Subcutaneous abdominal adipose tissue (tissue), 5 donors: ENCODE measurements around the gene FBXW8.

Source experiments
- H3K27ac ChIP-seq: one replicate; pipeline ENCODE4 v1.7.0; 2013; ENCODE audit warnings: low read depth, mild to moderate bottlenecking, inconsistent platforms, low read length, moderate library complexity
- H3K27me3 ChIP-seq, 5 donors: one replicate each; pipeline ENCODE4 v1.7.0; 2013; ENCODE audit warnings: low read length in 5 of 5, inconsistent platforms in 1 of 5; ENCODE audit not compliant: control insufficient read depth in 5 of 5, insufficient read depth in 4 of 5
- H3K36me3 ChIP-seq, 5 donors: one replicate each; pipeline ENCODE4 v1.7.0; 2013; ENCODE audit warnings: low read length in 5 of 5; ENCODE audit not compliant: control insufficient read depth in 5 of 5, insufficient read depth in 5 of 5
- H3K4me1 ChIP-seq, 5 donors: one replicate each; pipeline ENCODE4 v1.7.0; 2013; ENCODE audit warnings: low read length in 5 of 5, mild to moderate bottlenecking in 3 of 5, moderate library complexity in 1 of 5; ENCODE audit not compliant: control insufficient read depth in 5 of 5, insufficient read depth in 5 of 5
- H3K4me3 ChIP-seq, 5 donors: one replicate each; pipeline ENCODE4 v1.7.0; 2013; ENCODE audit warnings: low read length in 5 of 5, low read depth in 1 of 5
- H3K9ac ChIP-seq, 5 donors: one replicate each; pipeline ENCODE4 v1.7.0; 2013; ENCODE audit warnings: low read length in 5 of 5, mild to moderate bottlenecking in 4 of 5, moderate library complexity in 3 of 5
- H3K9me3 ChIP-seq, 5 donors: one replicate each; pipeline ENCODE4 v1.7.0; 2013; ENCODE audit warnings: low read length in 5 of 5; ENCODE audit not compliant: control insufficient read depth in 5 of 5
- donor health status: healthy.
- donor health status: healthy.
- donor health status: healthy.
- donor health status: healthy.
- donor health status: healthy.

The FBXW8 gene

DNA sequence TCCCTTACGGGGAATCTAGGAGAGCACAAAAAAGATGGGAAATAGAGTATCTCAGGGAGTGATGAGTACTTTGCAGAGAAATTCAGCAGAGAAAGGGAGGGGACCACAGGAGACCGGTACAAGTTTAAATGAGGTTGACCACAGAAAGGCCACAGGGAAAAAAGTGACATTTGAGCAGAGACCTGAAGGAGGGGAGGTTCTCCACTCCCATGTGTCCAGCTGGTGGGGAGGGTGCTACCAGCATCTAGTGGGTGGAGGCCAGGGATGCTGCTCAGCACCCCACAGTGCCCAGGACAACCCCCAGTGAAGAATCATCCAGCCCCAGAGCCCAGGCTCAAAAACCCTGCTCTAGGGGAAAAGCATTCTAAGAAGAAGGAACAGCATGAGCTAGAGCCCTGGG lies 153.8 kb downstream of the FBXW8 start:
- H3K27ac ChIP-seq = no peak overlapping the region
- peaks cover 0 to 24% (median 3%) of the 10 kb centered on the region in 5 donors for H3K4me1 ChIP-seq
- H3K27me3 ChIP-seq = peaks cover 0 to 14% (median 8%) of the 10 kb centered on the region in 5 donors
- H3K9ac ChIP-seq = no peak overlapping the region
- H3K4me3 ChIP-seq = no peak overlapping the region
- H3K9me3 ChIP-seq = no peaks in the 10 kb centered on the region
- no peaks in the 10 kb centered on the region for H3K36me3 ChIP-seq

- H3K9ac ChIP-seq = no peak overlapping the region
Observed at GRCh38 chr12:117067016-117067415, 156.3 kb downstream of the FBXW8 start.

DNA sequence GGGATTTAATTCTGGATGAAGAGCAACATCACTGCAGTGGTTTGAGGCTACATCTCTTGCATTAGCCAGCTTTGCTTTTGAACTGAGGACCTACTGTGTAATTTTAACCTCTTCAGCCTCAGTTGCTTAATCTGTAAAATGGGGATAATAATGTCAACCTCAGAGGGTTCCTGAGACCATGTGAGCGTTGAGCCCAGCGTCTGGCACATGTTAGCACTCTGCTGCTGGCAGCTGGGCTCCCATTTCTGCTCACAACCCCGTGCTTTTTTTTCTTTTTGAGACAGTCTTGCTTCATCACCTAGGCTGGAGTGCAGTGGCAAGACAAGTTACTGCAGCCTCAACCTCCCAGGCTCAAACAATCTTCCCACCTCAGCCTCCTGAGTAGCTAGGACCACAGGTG lies 156.9 kb downstream of the FBXW8 start:
- Histone ChIP-seq H3K27me3 (peaks cover 0 to 7% (median 4%) of the 10 kb centered on the region in 5 donors), H3K27ac (no peak overlapping the region), H3K4me3 (no peak overlapping the region), H3K9me3 (no peaks in the 10 kb centered on the region), H3K36me3 (no peaks in the 10 kb centered on the region), H3K4me1 (peaks cover 0 to 21% (median 6%) of the 10 kb centered on the region in 5 donors), H3K9ac (no peak overlapping the region)

More at GRCh38 chr12:117067016-117067415, 156.3 kb downstream of the FBXW8 start:
- no peaks in the 10 kb centered on the region for H3K9me3 ChIP-seq
- no peak overlapping the region for H3K27ac ChIP-seq
- no peak overlapping the region for H3K4me3 ChIP-seq
- H3K4me1 ChIP-seq = peaks cover 0 to 24% (median 7%) of the 10 kb centered on the region in 5 donors
- no peaks in the 10 kb centered on the region for H3K36me3 ChIP-seq
- H3K27me3 ChIP-seq = peaks cover 0 to 7% (median 4%) of the 10 kb centered on the region in 5 donors

GRCh38 chr12:117068492-117068891 lies 157.7 kb downstream of the FBXW8 start:
- H3K27me3 ChIP-seq = peaks cover 0 to 8% (median 0%) of the 10 kb centered on the region in 5 donors
- no peaks in the 10 kb centered on the region for H3K9me3 ChIP-seq
- H3K4me1 ChIP-seq = peaks cover 0 to 15% (median 4%) of the 10 kb centered on the region in 5 donors
- no peaks in the 10 kb centered on the region for H3K36me3 ChIP-seq
- H3K9ac ChIP-seq = no peak overlapping the region
- H3K27ac ChIP-seq = no peak overlapping the region
- H3K4me3 ChIP-seq = no peak overlapping the region

GRCh38 chr12:117069101-117069797 lies 158.5 kb downstream of the FBXW8 start:
- no peak overlapping the region for H3K27ac ChIP-seq
- H3K36me3 ChIP-seq = no peaks in the 10 kb centered on the region
- H3K4me3 ChIP-seq = no peak overlapping the region
- H3K27me3 ChIP-seq = peaks cover 0 to 8% (median 0%) of the 10 kb centered on the region in 5 donors
- H3K9me3 ChIP-seq = no peaks in the 10 kb centered on the region
- H3K9ac ChIP-seq = no peak overlapping the region
- H3K4me1 ChIP-seq = peaks cover 0 to 9% (median 4%) of the 10 kb centered on the region in 5 donors

DNA sequence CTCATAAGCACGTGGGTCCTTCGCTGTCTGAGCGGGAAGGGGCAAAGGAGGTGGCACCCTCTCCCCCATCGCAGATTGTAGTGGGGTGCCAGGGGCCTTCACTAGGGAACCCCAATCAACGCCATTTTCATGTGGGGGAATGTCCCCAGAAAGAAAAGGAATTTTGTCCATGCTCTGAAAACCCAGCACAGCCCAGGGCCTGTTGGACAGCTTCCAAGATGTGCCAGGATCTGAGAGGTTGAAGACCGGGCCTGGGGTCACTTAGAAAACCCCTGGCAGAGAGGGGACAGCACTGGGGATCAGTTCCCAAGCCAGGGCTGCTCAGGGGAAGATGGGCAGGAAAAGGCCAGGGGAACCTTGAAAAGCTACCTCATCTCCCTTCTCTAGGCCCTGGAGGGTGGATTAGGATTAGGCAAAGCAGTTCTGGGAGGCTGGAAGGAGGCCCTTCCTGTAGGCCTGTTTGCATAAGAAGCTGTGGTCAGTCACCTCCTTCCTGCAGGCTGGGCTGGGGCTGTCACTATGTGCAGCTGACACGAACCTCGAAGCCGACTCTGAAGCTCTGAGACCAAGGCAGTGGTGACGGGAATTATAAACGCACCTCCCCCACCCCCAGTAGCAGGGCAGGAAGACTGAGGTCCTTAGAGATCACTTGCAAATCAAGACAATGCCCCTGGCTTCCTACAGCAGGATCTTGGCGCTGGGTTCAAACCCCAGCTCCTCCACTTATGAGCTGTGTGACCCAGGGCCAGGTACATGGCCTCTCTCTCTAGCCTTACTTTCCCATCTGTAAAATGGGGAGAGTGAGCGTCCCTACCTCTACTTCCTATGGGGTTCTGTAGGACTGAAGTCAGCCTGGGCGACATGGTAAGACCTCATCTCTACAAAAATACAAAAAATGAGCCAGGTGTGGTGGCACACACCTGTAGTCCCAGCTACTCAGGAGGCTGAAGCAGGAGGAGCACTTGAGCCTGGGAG lies 159.5 kb downstream of the FBXW8 start:
- H3K27ac ChIP-seq = no peak overlapping the region

DNA sequence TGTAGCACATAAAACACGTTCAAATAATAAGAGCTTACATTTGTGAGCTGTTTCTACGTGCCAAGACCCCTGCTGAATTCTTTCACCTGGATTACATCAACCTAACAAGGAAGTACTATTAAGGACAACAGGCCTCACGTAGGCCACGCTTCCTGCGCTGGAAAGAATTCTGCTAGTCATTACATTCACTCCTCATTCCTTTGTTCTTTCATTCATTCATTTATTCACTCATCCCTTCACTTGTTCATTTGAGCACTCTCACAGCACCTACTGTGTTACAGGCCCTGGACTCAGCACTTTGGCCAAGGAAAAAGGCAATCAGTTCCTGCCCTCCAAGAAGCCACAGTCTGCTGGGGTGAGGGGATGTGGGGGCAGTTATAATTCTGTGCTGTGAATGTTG lies 160.3 kb downstream of the FBXW8 start:
- Histone ChIP-seq H3K4me3 (no peak overlapping the region), H3K27me3 (peaks cover 0 to 8% (median 0%) of the 10 kb centered on the region in 5 donors)

More for the DNA sequence above, 159.5 kb downstream of the FBXW8 start:
- Histone ChIP-seq H3K36me3 (no peaks in the 10 kb centered on the region), H3K4me3 (no peak overlapping the region), H3K4me1 (peaks cover 0 to 9% (median 4%) of the 10 kb centered on the region in 5 donors), H3K9ac (peak overlapping the region in 1 of 5 donors; percentile 35), H3K9me3 (no peaks in the 10 kb centered on the region), H3K27me3 (peaks cover 0 to 8% (median 0%) of the 10 kb centered on the region in 5 donors)

DNA sequence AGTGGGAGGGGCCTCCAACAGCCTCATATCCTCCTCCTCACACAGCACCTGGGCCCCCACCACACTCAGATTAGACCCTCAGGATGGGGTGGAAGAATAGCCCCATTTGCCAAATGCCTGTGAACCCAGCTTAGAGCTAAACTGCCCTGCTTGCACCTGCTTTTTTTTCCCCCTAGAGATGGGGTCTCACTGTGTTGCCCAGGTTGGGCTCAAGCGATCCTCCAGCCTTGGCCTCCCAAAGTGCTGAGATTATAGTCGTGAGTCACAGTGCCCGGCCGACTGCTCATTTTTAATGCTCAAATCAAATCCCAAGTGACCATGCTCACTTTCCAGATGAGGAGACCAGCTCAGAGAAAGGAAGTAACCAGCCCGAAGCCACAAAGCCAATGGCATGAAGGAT lies 161.4 kb downstream of the FBXW8 start:
- no peaks in the 10 kb centered on the region for H3K9me3 ChIP-seq
- no peak overlapping the region for H3K4me3 ChIP-seq
- no peak overlapping the region for H3K27ac ChIP-seq
- peaks cover 0 to 15% (median 4%) of the 10 kb centered on the region in 5 donors for H3K4me1 ChIP-seq
- no peak overlapping the region for H3K9ac ChIP-seq
- H3K36me3 ChIP-seq = no peaks in the 10 kb centered on the region
- peaks cover 0 to 10% (median 0%) of the 10 kb centered on the region in 5 donors for H3K27me3 ChIP-seq

More for the DNA sequence above, 160.3 kb downstream of the FBXW8 start:
- no peak overlapping the region for H3K27ac ChIP-seq
- H3K9ac ChIP-seq = no peak overlapping the region
- H3K9me3 ChIP-seq = no peaks in the 10 kb centered on the region
- H3K36me3 ChIP-seq = no peaks in the 10 kb centered on the region
- H3K4me1 ChIP-seq = peaks cover 0 to 9% (median 4%) of the 10 kb centered on the region in 5 donors

- H3K9ac ChIP-seq = no peak overlapping the region
- no peak overlapping the region for H3K4me3 ChIP-seq
- no peaks in the 10 kb centered on the region for H3K9me3 ChIP-seq
- no peak overlapping the region for H3K27ac ChIP-seq
- peaks cover 0 to 9% (median 0%) of the 10 kb centered on the region in 5 donors for H3K27me3 ChIP-seq
- no peaks in the 10 kb centered on the region for H3K36me3 ChIP-seq
- H3K4me1 ChIP-seq = peaks cover 0 to 16% (median 4%) of the 10 kb centered on the region in 5 donors
Observed at GRCh38 chr12:117072736-117073490, 162.2 kb downstream of the FBXW8 start.
